Panc1 (cell line): Measurements from ENCODE around the gene CELSR2.

Experiments used
- CTCF ChIP-seq: fragments of 450-650 bp; IDR thresholded peaks from 2 replicates; pipeline ENCODE4 v1.5.1; 2017; ENCODE audit warnings: mild to moderate bottlenecking
- POLR2AphosphoS5 ChIP-seq: IDR thresholded peaks from 2 replicates; pipeline ENCODE4 v1.6.1; 2012; ENCODE audit warnings: mild to moderate bottlenecking, low read depth, low read length, moderate library complexity

DNA sequence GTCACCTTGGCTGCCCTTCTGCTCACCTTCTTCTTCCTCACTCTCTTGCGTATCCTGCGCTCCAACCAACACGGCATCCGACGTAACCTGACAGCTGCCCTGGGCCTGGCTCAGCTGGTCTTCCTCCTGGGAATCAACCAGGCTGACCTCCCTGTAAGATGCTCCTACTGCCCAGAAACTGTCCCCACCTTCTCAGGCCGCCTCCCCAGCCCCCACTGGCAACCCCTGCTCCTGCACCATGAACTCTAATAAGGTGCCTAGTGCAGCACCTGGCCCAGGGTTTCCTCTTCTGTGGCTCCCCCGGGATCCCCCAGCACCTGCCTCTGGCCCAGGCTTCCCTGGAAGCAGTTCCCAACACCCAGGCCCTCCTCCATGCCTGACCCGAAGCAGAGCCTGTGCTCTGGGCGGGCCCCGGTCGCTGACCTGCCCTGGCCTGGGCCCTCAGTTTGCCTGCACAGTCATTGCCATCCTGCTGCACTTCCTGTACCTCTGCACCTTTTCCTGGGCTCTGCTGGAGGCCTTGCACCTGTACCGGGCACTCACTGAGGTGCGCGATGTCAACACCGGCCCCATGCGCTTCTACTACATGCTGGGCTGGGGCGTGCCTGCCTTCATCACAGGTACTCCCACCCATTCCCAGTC lies 20.8 kb downstream of the CELSR2 start:
- TF ChIP-seq POLR2AphosphoS5: no peak
- TF ChIP-seq CTCF: no peak
